GM18508 (cell line): ENCODE results near the gene GMDS.
"Not testable (repeated sequence)": the region's sequence is repeated elsewhere in the genome, so short reads cannot be mapped to it uniquely, and the experiment has no call there.

ENCODE experiments used
- ATAC-seq: cut with Tn5 transposase; IDR thresholded peaks from one replicate; pipeline ENCODE4 v1.9.1; 2021; ENCODE audit warnings: moderate number of reproducible peaks; ENCODE audit not compliant: insufficient read depth, unreplicated experiment

Gene GMDS

GRCh38 chr6:1767481-1768246 lies 477.7 kb downstream of the GMDS start:
- no peak for ATAC-seq

GRCh38 chr6:1766654-1767053 lies 478.8 kb downstream of the GMDS start:
- no peak for ATAC-seq

- no peak for ATAC-seq
Observed at GRCh38 chr6:1765160-1765903, 480.1 kb downstream of the GMDS start.

- no peak for ATAC-seq
Observed at GRCh38 chr6:1764397-1764987, 480.9 kb downstream of the GMDS start.

DNA sequence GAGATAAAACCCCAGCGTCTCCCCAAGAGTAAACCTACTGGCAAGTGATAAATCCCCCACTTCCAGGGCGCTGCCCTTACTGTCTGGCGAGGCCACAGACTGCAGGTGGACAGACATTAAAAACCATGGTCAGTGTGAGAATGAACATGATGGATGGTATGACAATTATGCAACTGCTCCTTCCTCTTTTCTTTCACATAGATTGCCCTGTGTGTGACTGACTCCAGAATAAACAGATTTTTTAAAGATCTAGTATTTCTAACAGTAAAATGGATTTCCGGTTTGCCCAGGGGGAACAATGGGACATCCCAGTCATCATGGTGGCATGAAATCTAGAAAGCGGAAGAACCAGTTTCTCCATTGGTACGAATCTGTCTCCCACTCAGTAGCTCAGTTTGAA lies 482.0 kb downstream of the GMDS start:
- no peak for ATAC-seq

DNA sequence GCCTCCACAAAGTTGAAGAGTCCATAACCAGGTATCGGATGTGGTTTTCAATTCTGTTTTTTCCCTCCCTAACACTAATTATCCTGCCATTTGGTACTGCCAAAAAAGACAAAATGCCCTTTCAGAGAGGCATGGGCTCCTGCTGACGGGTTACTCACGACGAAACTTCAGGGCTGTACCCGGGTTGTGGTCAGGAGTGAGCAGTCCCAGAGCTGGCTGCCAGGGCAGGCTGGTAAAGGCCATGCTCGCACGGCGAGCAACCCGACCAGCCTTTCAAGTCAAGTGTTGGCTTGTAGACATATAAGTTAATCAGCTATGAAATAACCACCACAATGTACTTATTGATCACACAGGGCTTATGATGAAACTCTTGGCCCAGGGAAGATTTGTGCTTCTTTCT lies 483.2 kb downstream of the GMDS start:
- no peak for ATAC-seq

DNA sequence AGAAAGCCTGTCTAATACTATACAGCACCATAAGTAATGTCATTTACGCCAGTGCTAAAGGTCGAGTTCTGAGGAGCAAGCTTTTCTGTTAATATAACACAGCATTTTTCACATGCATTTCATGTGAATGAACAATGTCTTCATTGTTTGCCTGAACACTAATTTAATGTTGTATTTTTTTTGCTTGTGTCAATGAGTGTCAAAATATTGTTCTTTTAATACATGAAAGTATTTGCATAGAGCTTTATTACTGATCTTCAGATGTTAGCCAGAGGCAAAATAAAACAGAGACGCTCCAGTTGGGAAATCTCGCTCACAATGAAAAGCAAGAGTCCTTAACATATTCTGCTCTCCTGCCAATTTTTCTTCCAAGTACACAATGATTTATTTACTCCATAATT lies 483.9 kb downstream of the GMDS start:
- no peak for ATAC-seq

GRCh38 chr6:1760876-1761275 lies 484.5 kb downstream of the GMDS start:
- ATAC-seq = no peak

DNA sequence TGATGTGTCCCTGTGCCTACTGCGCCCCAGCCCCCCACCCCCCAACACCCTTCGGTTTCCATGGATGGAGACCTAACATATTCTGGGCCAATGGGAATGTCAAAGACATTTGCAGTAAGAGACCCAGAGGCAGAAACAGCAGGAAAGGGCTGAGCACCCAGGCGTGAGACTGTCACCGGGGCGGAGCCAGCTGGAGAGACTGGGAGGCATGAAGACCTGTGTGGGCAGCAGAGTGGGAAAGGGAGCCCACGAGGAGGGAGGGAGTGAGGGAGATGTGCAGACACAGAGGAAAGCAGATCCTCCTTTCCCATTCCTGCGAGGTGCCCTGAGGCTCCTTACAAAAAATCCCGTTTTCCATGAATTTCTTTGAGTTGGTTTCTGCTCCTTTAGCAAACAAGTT lies 485.5 kb downstream of the GMDS start:
- no peak for ATAC-seq

DNA sequence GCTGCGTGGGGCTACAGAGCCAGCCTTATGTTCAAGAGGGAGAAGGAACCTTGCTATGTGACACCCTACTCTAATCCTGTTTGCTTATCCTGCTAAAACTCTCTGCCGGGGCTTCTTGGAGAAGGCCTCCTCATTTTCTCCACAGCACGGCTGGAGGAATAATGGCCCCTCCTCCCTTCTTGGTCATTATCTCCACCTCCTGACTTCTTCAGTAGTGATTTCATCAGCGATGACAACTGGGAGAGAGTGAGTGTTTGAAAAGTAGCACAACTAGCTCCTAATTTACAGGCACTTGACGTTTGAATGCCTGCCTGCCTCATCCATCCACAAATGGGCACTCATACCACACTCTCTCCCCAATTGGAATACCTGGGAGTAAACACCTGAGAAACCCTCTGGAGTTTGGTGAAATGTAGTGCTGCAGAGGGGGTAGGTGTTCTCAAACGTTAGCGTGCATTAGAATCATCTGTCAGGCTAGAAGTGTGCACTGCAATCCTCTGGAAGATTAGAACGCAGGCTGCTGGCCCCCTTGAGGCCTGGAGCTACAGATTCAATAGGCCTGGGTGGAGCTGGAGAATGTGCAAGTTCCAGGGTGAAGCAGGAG lies 487.2 kb downstream of the GMDS start:
- no peak for ATAC-seq

- ATAC-seq = no peak
Observed at GRCh38 chr6:1757131-1757530, 488.3 kb downstream of the GMDS start.

- no peak for ATAC-seq
Observed at GRCh38 chr6:1756472-1757129, 488.8 kb downstream of the GMDS start.

GRCh38 chr6:1751063-1751462 lies 494.3 kb downstream of the GMDS start:
- not testable (repeated sequence) for ATAC-seq

DNA sequence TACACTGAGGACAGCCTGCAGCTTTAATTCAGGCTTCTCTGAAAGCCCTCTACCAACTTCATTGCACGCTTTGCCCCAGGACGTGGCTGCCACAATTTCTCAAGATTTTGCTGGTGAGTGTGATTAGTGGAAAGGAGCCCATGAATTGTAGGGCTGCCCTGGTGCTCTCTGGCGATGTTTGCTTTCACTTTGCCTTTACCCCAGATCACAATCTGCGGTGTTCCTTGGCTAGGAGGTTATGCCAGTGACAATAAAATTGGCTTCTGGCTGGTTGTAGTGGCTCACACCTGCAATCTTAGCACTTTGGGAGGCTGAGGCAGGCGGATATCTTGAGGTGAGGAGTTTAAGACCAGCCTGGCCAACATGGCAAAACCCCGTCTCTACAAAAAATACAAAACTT lies 496.4 kb downstream of the GMDS start:
- ATAC-seq = no peak

GRCh38 chr6:1747531-1747930 lies 497.9 kb downstream of the GMDS start:
- ATAC-seq = no peak

DNA sequence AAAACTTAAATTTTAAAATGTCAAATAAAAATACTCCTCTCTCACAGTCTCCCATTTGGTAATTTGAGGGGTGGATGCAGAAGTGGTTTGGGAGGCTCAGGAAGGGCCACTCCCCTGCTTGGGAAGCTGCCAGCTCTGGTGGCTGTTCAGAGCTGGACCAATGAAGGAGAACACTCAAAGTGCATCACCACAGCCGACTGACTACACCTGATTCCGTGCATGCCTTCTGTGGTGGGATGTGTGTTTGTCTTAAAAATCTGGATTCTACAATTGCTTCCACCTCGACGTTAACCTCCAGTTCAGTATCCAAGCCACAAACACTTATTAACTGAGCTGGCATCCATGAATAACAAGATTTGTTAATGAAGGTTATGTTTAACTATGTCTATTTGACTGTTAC lies 498.4 kb downstream of the GMDS start:
- ATAC-seq = no peak

DNA sequence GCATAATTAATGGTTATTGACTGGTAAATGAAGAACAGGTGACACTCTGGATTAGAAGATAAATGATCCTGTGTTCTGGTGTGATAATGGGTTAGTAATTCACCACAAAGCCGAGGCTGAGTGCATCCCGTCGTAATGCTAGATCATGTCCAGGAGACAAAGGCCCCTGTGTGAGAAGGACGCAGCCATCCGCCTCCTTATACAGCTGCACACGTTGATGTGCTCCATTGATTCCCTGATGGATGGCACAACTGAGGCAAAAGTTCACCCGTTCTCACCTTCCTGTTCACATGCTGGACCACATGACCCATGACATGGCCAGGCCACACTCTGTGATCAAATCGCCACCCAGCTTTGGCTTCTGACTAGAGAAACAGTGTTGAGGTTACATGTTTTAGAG lies 499.6 kb downstream of the GMDS start:
- no peak for ATAC-seq

GRCh38 chr6:1744543-1744942 lies 500.9 kb downstream of the GMDS start:
- ATAC-seq = no peak

DNA sequence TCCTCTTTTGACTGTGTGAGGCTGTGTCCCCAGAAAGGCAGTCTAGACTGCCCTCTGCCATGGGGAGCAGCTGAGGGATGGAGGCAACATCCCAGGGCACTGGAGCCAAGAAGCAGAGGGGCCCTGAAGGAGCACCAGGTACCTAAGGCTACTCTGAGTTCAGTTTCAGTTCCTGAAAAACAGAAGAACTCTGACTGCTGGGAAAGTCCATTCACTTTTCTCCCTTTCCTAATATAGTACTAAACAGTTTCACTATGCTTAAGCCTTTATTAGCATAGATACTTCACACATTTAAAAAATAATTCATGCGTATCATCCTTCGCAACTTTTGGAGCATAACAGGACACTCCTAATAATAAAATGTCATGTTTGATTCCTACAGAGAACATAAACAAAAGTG lies 505.7 kb downstream of the GMDS start:
- ATAC-seq = peak; percentile 81

- ATAC-seq = peak; percentile 30
Observed at GRCh38 chr6:1739220-1739619, 506.2 kb downstream of the GMDS start.
